NT2/D1 (cell line): ENCODE data around the gene PRF1.

Experiments
- DNase-seq: peaks from one replicate; pipeline ENCODE4 v3.0.0-alpha.2; 2011; ENCODE audit warnings: low read depth, low spot score
- H3K27me3 ChIP-seq: 2 replicates; pipeline ENCODE4 v1.6.0; 2011; ENCODE audit warnings: mild to moderate bottlenecking; ENCODE audit not compliant: insufficient read length, insufficient read depth
- H3K36me3 ChIP-seq: 2 replicates; pipeline ENCODE4 v1.6.1; 2011; ENCODE audit warnings: mild to moderate bottlenecking, low read length, mixed read lengths; ENCODE audit not compliant: insufficient read depth, insufficient read length
- H3K4me1 ChIP-seq: 2 replicates; pipeline ENCODE4 v1.5.1; 2011; ENCODE audit not compliant: insufficient read depth, insufficient read length
- H3K4me3 ChIP-seq: 2 replicates; pipeline ENCODE4 v1.5.1; 2011; ENCODE audit warnings: low read depth; ENCODE audit not compliant: insufficient read length
- H3K9ac ChIP-seq: 2 replicates; pipeline ENCODE4 v1.6.0; 2011; ENCODE audit warnings: low read depth; ENCODE audit not compliant: insufficient read length
- H3K9me3 ChIP-seq: 2 replicates; pipeline ENCODE4 v1.5.1; 2011; ENCODE audit warnings: mild to moderate bottlenecking, low read length; ENCODE audit not compliant: insufficient read depth
- SUZ12 ChIP-seq: IDR thresholded peaks from 2 replicates; pipeline ENCODE4 v1.6.1; 2011; ENCODE audit not compliant: insufficient read length, insufficient read depth; ENCODE audit errors: extremely low read depth
- YY1 ChIP-seq: IDR thresholded peaks from 2 replicates; pipeline ENCODE4 v1.6.1; 2011; ENCODE audit not compliant: insufficient read length, insufficient read depth
- ZNF274 ChIP-seq: IDR thresholded peaks from 2 replicates; pipeline ENCODE4 v1.6.1; 2011; ENCODE audit warnings: mild to moderate bottlenecking, low read depth, low read length

Gene PRF1

DNA sequence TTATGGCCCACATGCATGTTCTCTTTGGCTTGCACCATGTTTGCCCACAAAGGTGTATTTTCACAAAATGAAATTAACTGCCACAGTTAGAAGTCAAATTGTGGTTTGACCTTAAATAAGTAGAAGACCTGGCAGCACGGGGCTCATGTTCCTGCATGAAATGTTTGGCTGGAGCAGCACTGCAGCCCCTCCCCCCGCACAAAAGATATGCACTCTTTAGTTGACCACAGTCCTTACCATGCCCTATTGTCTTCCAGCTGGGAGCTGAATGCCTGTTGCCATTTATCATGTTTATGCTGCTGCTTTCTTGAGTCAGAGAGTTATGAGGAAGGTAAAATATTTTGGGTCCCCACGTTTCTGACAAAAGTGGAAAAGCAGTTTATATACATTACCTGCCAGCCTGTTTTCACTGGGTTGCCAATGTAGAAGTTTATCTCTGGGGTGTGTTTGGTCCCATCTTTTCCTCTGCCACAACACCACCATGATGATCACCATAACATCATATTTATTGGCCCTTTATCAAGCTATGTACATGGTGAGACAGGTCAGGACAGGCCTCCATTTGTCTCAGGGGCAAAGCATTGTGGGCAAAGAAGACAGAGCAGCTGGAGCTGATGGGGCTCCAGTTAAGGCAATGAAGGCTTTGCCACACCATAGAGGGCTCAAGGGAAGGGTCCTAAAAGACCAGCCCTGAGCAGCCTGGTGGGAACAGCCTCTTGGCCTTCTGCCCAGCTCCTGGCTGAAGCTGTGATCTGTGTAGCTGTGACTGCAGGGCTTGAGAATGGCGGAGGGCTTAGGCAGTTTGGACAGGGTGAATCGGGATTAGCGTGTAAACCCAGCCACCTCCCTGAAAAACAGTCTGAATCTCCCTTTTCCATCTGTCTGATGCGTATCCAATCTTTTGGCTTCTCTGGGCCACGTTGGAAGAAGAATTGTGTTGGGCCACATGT, 5.4 kb downstream of the PRF1 start:
- no peak for TF ChIP-seq ZNF274
- TF ChIP-seq YY1, result no peak
- no peak for TF ChIP-seq SUZ12
- Histone ChIP-seq H3K4me3 (no peak overlapping the region), H3K27me3 (no peaks in the 10 kb centered on the region), H3K4me1 (peaks cover 7% of the 10 kb centered on the region), H3K9me3 (no peaks in the 10 kb centered on the region), H3K9ac (no peak overlapping the region), H3K36me3 (no peaks in the 10 kb centered on the region)
- no peak for DNase-seq

DNA sequence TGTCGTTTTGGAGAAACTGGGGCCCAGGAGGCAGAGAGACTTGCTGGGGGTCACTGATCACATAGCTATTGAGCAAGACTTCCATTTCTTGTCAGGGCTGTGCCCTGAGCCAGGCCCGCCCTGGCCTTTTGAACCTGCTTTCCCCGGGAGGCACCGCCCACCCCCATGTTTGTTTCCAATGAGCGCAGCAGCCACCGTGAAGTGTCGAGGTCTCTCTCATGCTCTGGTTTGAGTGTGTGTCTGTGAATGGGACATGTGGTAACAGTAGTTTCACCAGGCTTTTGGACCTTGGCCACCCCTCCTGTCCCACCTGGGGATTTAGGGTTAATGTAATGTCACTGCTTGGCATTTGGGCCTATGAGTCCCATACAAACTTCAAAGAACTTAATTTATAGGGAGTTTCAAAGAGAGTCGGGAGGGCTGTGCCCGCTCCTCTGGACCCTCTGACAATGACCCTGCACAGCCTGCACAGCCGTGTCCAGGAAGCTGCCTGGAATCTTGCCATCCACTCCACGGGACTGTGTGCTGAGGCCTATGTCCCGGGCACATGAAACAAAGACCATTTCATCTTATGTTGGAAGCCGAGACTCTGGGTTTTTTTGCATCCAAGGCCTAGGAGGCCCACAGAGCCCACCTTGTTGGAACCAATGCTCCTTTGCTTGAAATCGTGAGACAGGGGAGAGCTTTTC, 6.3 kb downstream of the PRF1 start:
- Histone ChIP-seq H3K4me3 (no peak overlapping the region), H3K27me3 (no peaks in the 10 kb centered on the region), H3K36me3 (no peaks in the 10 kb centered on the region), H3K9ac (no peak overlapping the region), H3K9me3 (no peaks in the 10 kb centered on the region), H3K4me1 (peaks cover 7% of the 10 kb centered on the region)
- DNase-seq, result no peak
- TF ChIP-seq SUZ12 (no peak), YY1 (no peak), ZNF274 (no peak)

DNA sequence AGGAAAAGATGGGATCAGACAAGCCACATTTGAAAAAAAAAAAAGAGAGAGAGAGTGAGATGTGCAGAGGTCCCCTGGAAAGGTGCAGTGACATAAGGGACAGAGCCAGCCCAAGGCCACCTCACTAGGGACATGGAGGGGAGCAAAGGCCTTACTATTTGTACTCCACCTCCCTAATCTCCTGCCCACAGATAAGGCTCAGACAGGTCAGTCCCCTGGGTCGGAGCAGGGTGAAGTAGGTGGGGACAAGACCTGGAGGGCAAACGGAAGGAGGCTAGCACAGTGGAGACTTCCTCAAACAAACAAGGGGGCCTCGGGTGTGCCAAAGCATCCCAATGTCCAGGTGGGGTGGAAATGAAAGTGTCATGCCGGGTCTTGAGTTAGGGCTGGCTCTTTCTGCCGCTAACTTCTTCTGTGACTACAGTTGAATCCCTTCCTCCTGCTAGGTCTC, 7.0 kb downstream of the PRF1 start:
- H3K4me3 ChIP-seq, result no peak overlapping the region
- H3K27me3 ChIP-seq, result no peaks in the 10 kb centered on the region
- no peak for TF ChIP-seq SUZ12
- no peak for TF ChIP-seq YY1
- TF ChIP-seq ZNF274, result no peak
- H3K36me3 ChIP-seq, result no peaks in the 10 kb centered on the region
- H3K9ac ChIP-seq, result no peak overlapping the region
- no peaks in the 10 kb centered on the region for H3K9me3 ChIP-seq
- H3K4me1 ChIP-seq, result peaks cover 7% of the 10 kb centered on the region
- DNase-seq, result no peak

DNA sequence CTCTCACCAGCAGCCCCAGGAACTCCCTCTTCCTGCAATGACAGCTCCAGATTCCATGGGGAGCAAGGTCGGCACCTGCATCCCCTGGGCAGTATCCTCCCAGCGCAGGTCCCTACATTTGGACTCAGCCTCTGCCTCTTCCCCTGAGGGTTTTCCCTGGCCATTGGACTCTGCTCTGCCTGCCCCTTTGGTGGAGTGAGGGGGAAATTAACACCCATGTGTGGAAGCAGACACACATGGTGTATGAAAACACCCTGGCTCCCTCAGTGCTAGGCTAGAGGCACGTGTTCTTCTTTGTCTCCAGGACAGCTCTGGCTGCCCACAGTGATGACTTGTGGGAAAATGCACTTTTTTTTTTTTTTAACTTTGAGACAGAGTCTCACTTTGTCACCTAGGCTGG, 8.4 kb downstream of the PRF1 start:
- no peak overlapping the region for H3K9ac ChIP-seq
- H3K9me3 ChIP-seq, result no peaks in the 10 kb centered on the region
- no peak for DNase-seq

DNA sequence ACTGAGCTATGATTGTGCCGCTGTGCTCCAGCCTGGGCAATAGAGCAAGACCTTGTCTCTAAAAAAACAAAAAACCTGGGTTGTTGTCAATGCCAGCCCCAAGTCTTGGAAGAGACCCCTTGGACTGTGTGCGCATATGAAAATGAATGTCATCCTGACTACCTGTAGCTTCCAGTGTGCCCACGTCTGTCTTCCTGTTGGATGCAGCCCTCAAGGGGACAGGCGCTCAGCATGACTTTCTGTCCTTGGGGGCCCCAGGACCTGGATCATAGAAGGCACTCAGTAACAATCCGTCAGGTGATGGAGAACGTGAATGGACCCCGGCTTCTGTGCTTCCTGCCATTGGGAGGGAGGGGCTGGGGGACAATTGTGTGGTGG, 9.0 kb downstream of the PRF1 start:
- no peak overlapping the region for H3K4me3 ChIP-seq
- no peak overlapping the region for H3K9ac ChIP-seq
- no peaks in the 10 kb centered on the region for H3K36me3 ChIP-seq
- H3K27me3 ChIP-seq, result no peaks in the 10 kb centered on the region
- no peak for DNase-seq
- no peaks in the 10 kb centered on the region for H3K9me3 ChIP-seq
- H3K4me1 ChIP-seq, result peaks cover 7% of the 10 kb centered on the region
- TF ChIP-seq SUZ12 (no peak), YY1 (no peak), ZNF274 (no peak)

More for the DNA sequence above, 8.4 kb downstream of the PRF1 start:
- Histone ChIP-seq H3K4me3 (no peak overlapping the region), H3K36me3 (no peaks in the 10 kb centered on the region), H3K27me3 (no peaks in the 10 kb centered on the region), H3K4me1 (peaks cover 7% of the 10 kb centered on the region)
- TF ChIP-seq YY1 (no peak), SUZ12 (no peak), ZNF274 (no peak)

DNA sequence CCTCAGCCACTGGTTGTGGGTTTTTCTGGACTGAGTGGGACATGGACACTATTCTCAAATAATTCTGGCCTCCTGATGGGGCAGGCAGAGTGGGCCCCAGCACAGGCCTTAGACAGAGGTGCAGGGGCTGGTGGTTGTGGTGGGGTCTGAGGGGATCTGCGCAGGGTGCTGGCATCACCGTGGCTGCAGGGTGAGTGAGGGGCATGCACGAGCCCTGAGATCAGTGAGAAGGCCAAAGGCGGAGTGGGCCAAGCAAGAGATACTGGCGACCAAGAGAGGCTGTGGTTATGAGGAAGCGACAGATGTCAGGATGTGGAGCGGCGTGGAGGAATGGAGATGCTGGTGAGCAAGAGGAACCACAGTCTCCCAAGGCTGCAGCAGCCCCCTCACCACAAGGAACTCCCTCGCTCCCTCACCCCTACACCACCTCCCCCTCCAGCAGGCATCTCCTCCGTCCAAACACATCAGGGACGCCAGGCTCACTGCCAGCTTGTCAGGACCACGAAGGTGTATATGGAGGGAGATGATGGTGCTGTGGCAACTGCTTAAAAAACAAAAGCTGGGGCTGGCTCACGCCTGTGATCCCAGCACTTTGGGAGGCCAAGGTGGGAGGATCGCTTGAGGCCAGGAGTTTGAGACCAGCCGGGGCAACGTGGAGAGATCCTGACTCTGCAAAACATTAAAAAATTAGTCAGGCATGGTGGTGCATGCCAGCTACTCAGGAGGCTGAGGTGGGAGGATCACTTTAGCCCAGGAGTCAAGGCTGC, 9.6 kb downstream of the PRF1 start:
- Histone ChIP-seq H3K36me3 (no peaks in the 10 kb centered on the region), H3K4me1 (peaks cover 7% of the 10 kb centered on the region), H3K9me3 (no peaks in the 10 kb centered on the region), H3K9ac (no peak overlapping the region), H3K27me3 (no peaks in the 10 kb centered on the region), H3K4me3 (no peak overlapping the region)
- no peak for TF ChIP-seq SUZ12
- no peak for TF ChIP-seq ZNF274
- DNase-seq, result no peak
